Suprapubic skin (tissue), 4 donors: Measurements from ENCODE around the gene GSTK1. TPM values are rescaled to one million over a fixed set of nuclear protein-coding genes. Genes with fewer than 3 reads are reported as not detected.

Source experiments
- DNase-seq, 2 donors: peaks; one replicate each; pipeline ENCODE4 v3.0.0-alpha.2; 2019; ENCODE audit warnings: low spot score in 2 of 2
- H3K27ac ChIP-seq: fragments of 200-600 bp; sonication (generic); one replicate; pipeline ENCODE4 v1.5.1; 2019
- H3K27me3 ChIP-seq: fragments of 200-600 bp; sonication (generic); one replicate; pipeline ENCODE4 v1.5.1; 2019
- H3K36me3 ChIP-seq: fragments of 200-600 bp; sonication (generic); one replicate; pipeline ENCODE4 v1.5.1; 2019
- H3K4me1 ChIP-seq: fragments of 200-600 bp; sonication (generic); one replicate; pipeline ENCODE4 v1.5.1; 2019
- H3K4me3 ChIP-seq: fragments of 200-600 bp; sonication (generic); one replicate; pipeline ENCODE4 v1.5.1; 2019; ENCODE audit warnings: mild to moderate bottlenecking
- H3K9me3 ChIP-seq: fragments of 200-600 bp; sonication (generic); one replicate; pipeline ENCODE4 v1.5.1; 2019
- EP300 ChIP-seq: sonication (generic); formaldehyde crosslinking; IDR thresholded peaks from one replicate; pipeline ENCODE4 v1.6.1; 2017; ENCODE audit warnings: antibody characterized with exemption
- POLR2A ChIP-seq, 2 donors: fragments of 450-650 bp; IDR thresholded peaks; one replicate each; pipeline ENCODE4 v1.6.1; 2017; ENCODE audit warnings: antibody characterized with exemption in 2 of 2, mild to moderate bottlenecking in 2 of 2, moderate library complexity in 2 of 2
- POLR2AphosphoS5 ChIP-seq, 3 donors: sonication (generic); formaldehyde crosslinking; IDR thresholded peaks; one replicate each; pipeline ENCODE4 v1.6.1; 2017; ENCODE audit warnings: antibody characterized with exemption in 3 of 3
- WGBS: methylation state at CpG from one replicate; pipeline ENCODE4 v1.1.5; 2018; 5-methylcytosine and 5-hydroxymethylcytosine counted together
- total RNA-seq, 4 donors: library from RNA; depleted of rRNA; stranded (reverse); fragments of >200 nt; gene quantifications; one replicate each; pipeline ENCODE4 v1.1.0, GENCODE V29; 2016
- TF ChIP-seq, protein P1 (sequence below), 2 donors: fragments of 200-600 bp in 1 of 2; fragments of 450-650 bp in 1 of 2; sonication (generic) in 1 of 2; IDR thresholded peaks; one replicate each; pipeline ENCODE4 v1.5.1; 2016 to 2019; ENCODE audit warnings: antibody characterized with exemption in 2 of 2, mild to moderate bottlenecking in 1 of 2, moderate library complexity in 1 of 2

GSTK1 gene
- total RNA-seq, 4 donors from 2014 or later = 136 to 177 (median 166) TPM

- TF ChIP-seq POLR2AphosphoS5 (IDR thresholded peaks at IDR 0.05) (no peak), POLR2A (IDR thresholded peaks at IDR 0.05) (no peak), EP300 (no peak)
- TF ChIP-seq, protein P1, sequence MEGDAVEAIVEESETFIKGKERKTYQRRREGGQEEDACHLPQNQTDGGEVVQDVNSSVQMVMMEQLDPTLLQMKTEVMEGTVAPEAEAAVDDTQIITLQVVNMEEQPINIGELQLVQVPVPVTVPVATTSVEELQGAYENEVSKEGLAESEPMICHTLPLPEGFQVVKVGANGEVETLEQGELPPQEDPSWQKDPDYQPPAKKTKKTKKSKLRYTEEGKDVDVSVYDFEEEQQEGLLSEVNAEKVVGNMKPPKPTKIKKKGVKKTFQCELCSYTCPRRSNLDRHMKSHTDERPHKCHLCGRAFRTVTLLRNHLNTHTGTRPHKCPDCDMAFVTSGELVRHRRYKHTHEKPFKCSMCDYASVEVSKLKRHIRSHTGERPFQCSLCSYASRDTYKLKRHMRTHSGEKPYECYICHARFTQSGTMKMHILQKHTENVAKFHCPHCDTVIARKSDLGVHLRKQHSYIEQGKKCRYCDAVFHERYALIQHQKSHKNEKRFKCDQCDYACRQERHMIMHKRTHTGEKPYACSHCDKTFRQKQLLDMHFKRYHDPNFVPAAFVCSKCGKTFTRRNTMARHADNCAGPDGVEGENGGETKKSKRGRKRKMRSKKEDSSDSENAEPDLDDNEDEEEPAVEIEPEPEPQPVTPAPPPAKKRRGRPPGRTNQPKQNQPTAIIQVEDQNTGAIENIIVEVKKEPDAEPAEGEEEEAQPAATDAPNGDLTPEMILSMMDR (IDR thresholded peaks at IDR 0.05) = no peak
- Histone ChIP-seq H3K27ac (no peak overlapping the region), H3K4me1 (no peaks in the 10 kb centered on the region), H3K27me3 (no peaks in the 10 kb centered on the region), H3K9me3 (no peaks in the 10 kb centered on the region), H3K4me3 (no peak overlapping the region), H3K36me3 (no peaks in the 10 kb centered on the region)
- DNase-seq = no peak
- 37% methylated on average over 1 of the region's 1 CpG for WGBS
Measured at GRCh38 chr7:143227806-143228205, 35.4 kb upstream of the GSTK1 start.

- no peak overlapping the region for H3K4me3 ChIP-seq
- H3K27ac ChIP-seq = no peak overlapping the region
- no peak for DNase-seq
- no peaks in the 10 kb centered on the region for H3K36me3 ChIP-seq
- H3K27me3 ChIP-seq = no peaks in the 10 kb centered on the region
- WGBS = 43% methylated on average over 9 of the region's 9 CpGs
- no peak for TF ChIP-seq POLR2A (IDR thresholded peaks at IDR 0.05)
- TF ChIP-seq POLR2AphosphoS5 (IDR thresholded peaks at IDR 0.05) = no peak
- TF ChIP-seq, protein P1 (IDR thresholded peaks at IDR 0.05) = no peak
- no peak for TF ChIP-seq EP300
- no peaks in the 10 kb centered on the region for H3K9me3 ChIP-seq
- H3K4me1 ChIP-seq = no peaks in the 10 kb centered on the region
Measured at GRCh38 chr7:143229054-143229790, 34.0 kb upstream of the GSTK1 start.

GRCh38 chr7:143230602-143231457 lies 32.4 kb upstream of the GSTK1 start:
- H3K36me3 ChIP-seq = no peaks in the 10 kb centered on the region
- DNase-seq = no peak
- no peak overlapping the region for H3K27ac ChIP-seq
- no peaks in the 10 kb centered on the region for H3K9me3 ChIP-seq
- H3K27me3 ChIP-seq = no peaks in the 10 kb centered on the region
- 99% methylated on average over 2 of the region's 2 CpGs for WGBS
- H3K4me3 ChIP-seq = no peak overlapping the region
- no peaks in the 10 kb centered on the region for H3K4me1 ChIP-seq
- TF ChIP-seq, protein P1 (IDR thresholded peaks at IDR 0.05) = no peak
- TF ChIP-seq POLR2A (IDR thresholded peaks at IDR 0.05) (no peak), EP300 (no peak), POLR2AphosphoS5 (IDR thresholded peaks at IDR 0.05) (no peak)

- Histone ChIP-seq H3K27ac (no peak overlapping the region), H3K4me3 (no peak overlapping the region), H3K36me3 (no peaks in the 10 kb centered on the region), H3K4me1 (no peaks in the 10 kb centered on the region), H3K9me3 (peaks cover 3% of the 10 kb centered on the region), H3K27me3 (no peaks in the 10 kb centered on the region)
- TF ChIP-seq POLR2AphosphoS5 (IDR thresholded peaks at IDR 0.05) (no peak), POLR2A (IDR thresholded peaks at IDR 0.05) (no peak), EP300 (no peak)
- TF ChIP-seq, protein P1 (IDR thresholded peaks at IDR 0.05) = no peak
- WGBS = 92% methylated on average over 2 of the region's 2 CpGs
- DNase-seq = no peak
Measured at GRCh38 chr7:143233816-143234532, 29.3 kb upstream of the GSTK1 start.

DNA sequence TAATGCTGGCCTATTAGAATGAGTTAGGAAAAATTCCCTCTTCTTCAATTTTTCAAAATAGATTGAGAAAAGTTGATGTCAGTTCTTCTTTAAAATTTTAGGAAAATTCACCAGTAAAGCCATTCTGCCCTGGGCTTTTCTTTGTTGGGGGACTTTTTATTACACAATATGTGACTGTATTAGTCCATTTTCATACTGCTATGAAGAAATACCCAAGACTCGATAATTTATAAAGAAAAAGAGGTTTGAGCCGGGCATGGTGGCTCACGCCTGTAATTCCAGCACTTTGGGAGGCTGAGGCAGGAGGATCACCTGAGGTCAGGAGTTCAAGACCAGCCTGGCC lies 28.7 kb upstream of the GSTK1 start:
- no peak for DNase-seq
- TF ChIP-seq, protein P1 (IDR thresholded peaks at IDR 0.05) = no peak
- no peak for TF ChIP-seq POLR2AphosphoS5 (IDR thresholded peaks at IDR 0.05)
- no peak for TF ChIP-seq POLR2A (IDR thresholded peaks at IDR 0.05)
- Histone ChIP-seq H3K36me3 (no peaks in the 10 kb centered on the region), H3K9me3 (peaks cover 3% of the 10 kb centered on the region), H3K4me3 (no peak overlapping the region), H3K27ac (no peak overlapping the region), H3K27me3 (no peaks in the 10 kb centered on the region), H3K4me1 (no peaks in the 10 kb centered on the region)
- 88% methylated on average over 3 of the region's 3 CpGs for WGBS
